ENCODE measurements around the gene VEPH1. TPM values are rescaled to one million over a fixed set of nuclear protein-coding genes. Genes with fewer than 3 reads are reported as not detected.
A peak's percentile ranks its signal among the peaks of the same experiment; 100 is the strongest.

VEPH1 gene
- total RNA-seq, 1 donor from 2014 or later: 2.2 TPM

- H3K36me3 Mint-ChIP-seq (ENCODE audit: low read depth): no peaks in the 10 kb centered on the region
- no peak overlapping the region for H3K27ac Mint-ChIP-seq (ENCODE audit: unreplicated experiment)
- H3K4me3 Mint-ChIP-seq (ENCODE audit: unreplicated experiment): no peak overlapping the region
- H3K9me3 Mint-ChIP-seq (ENCODE audit: low read depth): peaks cover 16% of the 10 kb centered on the region
- TF ChIP-seq, protein P1, sequence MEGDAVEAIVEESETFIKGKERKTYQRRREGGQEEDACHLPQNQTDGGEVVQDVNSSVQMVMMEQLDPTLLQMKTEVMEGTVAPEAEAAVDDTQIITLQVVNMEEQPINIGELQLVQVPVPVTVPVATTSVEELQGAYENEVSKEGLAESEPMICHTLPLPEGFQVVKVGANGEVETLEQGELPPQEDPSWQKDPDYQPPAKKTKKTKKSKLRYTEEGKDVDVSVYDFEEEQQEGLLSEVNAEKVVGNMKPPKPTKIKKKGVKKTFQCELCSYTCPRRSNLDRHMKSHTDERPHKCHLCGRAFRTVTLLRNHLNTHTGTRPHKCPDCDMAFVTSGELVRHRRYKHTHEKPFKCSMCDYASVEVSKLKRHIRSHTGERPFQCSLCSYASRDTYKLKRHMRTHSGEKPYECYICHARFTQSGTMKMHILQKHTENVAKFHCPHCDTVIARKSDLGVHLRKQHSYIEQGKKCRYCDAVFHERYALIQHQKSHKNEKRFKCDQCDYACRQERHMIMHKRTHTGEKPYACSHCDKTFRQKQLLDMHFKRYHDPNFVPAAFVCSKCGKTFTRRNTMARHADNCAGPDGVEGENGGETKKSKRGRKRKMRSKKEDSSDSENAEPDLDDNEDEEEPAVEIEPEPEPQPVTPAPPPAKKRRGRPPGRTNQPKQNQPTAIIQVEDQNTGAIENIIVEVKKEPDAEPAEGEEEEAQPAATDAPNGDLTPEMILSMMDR (IDR thresholded peaks at IDR 0.05): peak; percentile 66
- no peaks in the 10 kb centered on the region for H3K4me1 Mint-ChIP-seq (ENCODE audit: low read depth)
- H3K27me3 Mint-ChIP-seq (ENCODE audit: low read depth): no peaks in the 10 kb centered on the region
- no peak for DNase-seq (ENCODE audit: low spot score)
Observed at GRCh38 chr3:157347577-157348303, 155.5 kb downstream of the VEPH1 start.

DNA sequence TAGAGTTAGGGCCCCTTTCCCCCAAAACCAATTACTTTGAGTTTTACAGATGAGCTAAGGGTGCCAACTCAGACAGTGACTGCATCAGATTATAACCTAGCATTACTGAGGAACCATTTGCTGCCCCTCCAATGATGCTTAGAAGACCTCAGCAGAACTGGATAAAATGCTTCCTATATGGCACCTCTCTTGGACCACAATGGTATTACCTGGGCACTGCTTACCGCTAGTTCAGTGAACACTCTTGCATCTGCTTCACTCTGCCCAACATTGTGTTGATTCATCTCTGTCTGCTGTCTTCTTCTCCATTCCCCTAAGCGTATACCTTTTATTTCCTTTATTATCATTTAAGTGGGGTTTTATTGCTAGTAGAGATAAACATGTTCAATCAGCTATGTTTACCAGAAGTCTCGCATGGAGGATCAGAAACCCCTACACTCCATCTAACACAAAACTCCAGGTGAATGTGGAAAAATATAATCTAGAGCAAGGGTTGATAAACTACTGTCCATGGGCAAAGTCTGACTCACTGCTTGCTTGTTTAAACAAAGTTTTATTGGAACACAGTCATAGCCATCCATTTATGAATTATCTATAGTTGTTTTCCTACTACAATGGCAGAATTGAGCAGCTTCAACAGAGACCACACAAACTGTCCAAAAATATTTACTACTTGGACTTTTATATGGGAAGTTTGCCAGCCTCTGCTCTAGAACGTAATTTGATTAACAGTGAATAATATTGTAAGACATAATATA lies 166.8 kb downstream of the VEPH1 start:
- H3K4me1 Mint-ChIP-seq (ENCODE audit: low read depth): peaks cover 15% of the 10 kb centered on the region
- no peak overlapping the region for H3K4me3 Mint-ChIP-seq (ENCODE audit: unreplicated experiment)
- H3K27me3 Mint-ChIP-seq (ENCODE audit: low read depth): no peaks in the 10 kb centered on the region
- H3K9me3 Mint-ChIP-seq (ENCODE audit: low read depth): peaks cover 5% of the 10 kb centered on the region
- TF ChIP-seq, protein P1 (IDR thresholded peaks at IDR 0.05): no peak
- H3K27ac Mint-ChIP-seq (ENCODE audit: unreplicated experiment): no peak overlapping the region
- H3K36me3 Mint-ChIP-seq (ENCODE audit: low read depth): no peaks in the 10 kb centered on the region
- DNase-seq (ENCODE audit: low spot score): no peak

DNA sequence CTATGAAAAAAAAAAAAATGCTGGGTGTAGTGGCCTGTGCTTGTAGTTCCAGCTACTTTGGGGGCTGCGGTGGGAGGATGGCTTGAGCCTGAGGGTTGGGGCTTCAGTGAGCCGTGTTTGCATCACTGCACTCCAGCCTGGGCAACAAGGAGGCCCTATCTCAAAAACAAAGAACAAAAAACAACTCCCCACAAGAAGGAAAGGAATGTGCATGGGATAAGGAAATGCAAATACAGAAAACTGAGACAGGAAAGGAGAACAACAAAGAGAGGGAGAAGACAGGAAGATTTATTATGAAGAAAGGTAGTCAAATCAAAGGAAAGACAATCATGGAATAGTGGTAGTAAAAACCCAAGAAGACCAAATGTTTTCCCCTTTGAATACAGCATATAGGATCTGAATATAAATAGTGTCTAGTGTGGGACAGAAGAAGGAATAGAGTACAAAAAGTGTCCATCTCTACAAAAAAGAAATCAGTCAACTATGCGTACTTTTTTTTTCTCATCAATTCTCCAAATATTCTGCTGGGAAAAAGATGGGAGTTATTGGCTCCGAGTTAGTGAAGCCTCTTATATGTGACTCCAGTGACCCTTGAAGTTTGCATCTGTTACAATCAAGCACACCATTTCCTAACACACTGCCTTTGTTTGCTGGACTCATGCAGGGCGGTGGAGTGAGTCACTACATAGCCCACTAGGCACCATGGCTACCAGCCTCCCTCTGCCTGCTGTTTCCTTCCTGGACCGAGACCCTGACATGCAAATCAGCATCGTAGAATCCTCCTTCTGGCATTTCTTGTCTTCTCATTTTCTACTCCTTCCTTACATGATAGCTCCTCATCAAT lies 167.8 kb downstream of the VEPH1 start:
- Mint-ChIP-seq H3K27me3 (ENCODE audit: low read depth) (no peaks in the 10 kb centered on the region), H3K27ac (ENCODE audit: unreplicated experiment) (no peak overlapping the region), H3K9me3 (ENCODE audit: low read depth) (no peaks in the 10 kb centered on the region), H3K4me3 (ENCODE audit: unreplicated experiment) (no peak overlapping the region), H3K4me1 (ENCODE audit: low read depth) (peaks cover 15% of the 10 kb centered on the region), H3K36me3 (ENCODE audit: low read depth) (no peaks in the 10 kb centered on the region)
- TF ChIP-seq, protein P1 (IDR thresholded peaks at IDR 0.05): no peak
- no peak for DNase-seq (ENCODE audit: low spot score)

- H3K4me3 Mint-ChIP-seq (ENCODE audit: unreplicated experiment): no peak overlapping the region
- peaks cover 15% of the 10 kb centered on the region for H3K4me1 Mint-ChIP-seq (ENCODE audit: low read depth)
- TF ChIP-seq, protein P1 (IDR thresholded peaks at IDR 0.05): no peak
- no peak overlapping the region for H3K27ac Mint-ChIP-seq (ENCODE audit: unreplicated experiment)
- H3K27me3 Mint-ChIP-seq (ENCODE audit: low read depth): no peaks in the 10 kb centered on the region
- H3K36me3 Mint-ChIP-seq (ENCODE audit: low read depth): no peaks in the 10 kb centered on the region
- no peaks in the 10 kb centered on the region for H3K9me3 Mint-ChIP-seq (ENCODE audit: low read depth)
- no peak for DNase-seq (ENCODE audit: low spot score)
Observed at GRCh38 chr3:157333551-157333991, 169.6 kb downstream of the VEPH1 start.

DNA sequence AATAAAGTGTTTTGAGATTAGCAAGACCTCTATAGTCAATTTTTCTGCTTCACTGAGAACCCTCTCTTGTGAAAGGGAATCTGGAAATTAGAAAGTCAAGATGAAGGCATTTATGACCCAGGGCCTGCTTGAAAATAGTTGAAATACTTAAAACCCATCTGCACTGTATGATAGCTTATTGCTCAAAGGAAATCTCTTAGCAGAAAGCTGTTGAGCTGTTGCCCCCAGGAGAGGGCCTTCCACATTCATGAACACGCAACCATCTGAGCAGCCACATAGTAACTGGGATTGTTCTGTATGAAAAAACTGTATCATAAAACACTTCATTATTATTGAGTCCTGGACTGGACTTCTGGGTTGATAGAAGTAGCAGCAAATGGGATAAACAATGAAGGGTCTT lies 173.0 kb downstream of the VEPH1 start:
- Mint-ChIP-seq H3K27me3 (ENCODE audit: low read depth) (no peaks in the 10 kb centered on the region), H3K36me3 (ENCODE audit: low read depth) (no peaks in the 10 kb centered on the region), H3K9me3 (ENCODE audit: low read depth) (peaks cover 7% of the 10 kb centered on the region), H3K4me1 (ENCODE audit: low read depth) (peaks cover 2% of the 10 kb centered on the region), H3K4me3 (ENCODE audit: unreplicated experiment) (no peak overlapping the region), H3K27ac (ENCODE audit: unreplicated experiment) (no peak overlapping the region)
- TF ChIP-seq, protein P1 (IDR thresholded peaks at IDR 0.05): no peak
- no peak for DNase-seq (ENCODE audit: low spot score)

Data from chondrocyte (in vitro differentiated cells).